ENCODE results near the gene CAPRIN1. TPM values are rescaled to one million over a fixed set of nuclear protein-coding genes. Genes with fewer than 3 reads are reported as not detected.

CAPRIN1 gene
- total and polyA plus RNA-seq, 10 of the 15 experiments (the other 5 are each of a cell fraction or from before 2014, with no cell fraction given), result 50.4 to 228 (median 191) TPM

- SMC1A ChIA-PET (ENCODE audit: uncharacterized antibody, unreplicated experiment), result interaction anchor here (0.6 to 1.3 kb wide), 5 partner anchors 10 to 45 kb away, joined by 3 read pairs; no protein-coding TSS in a partner anchor
- intact Hi-C loops (cut with micrococcal nuclease; ENCODE audit: unreplicated experiment) (no loop called here), in situ Hi-C loops (cut with MboI) (no loop called here)
- Histone ChIP-seq H3K4me3 (no peak overlapping the region), H3K9ac (ENCODE audit: control insufficient read depth, insufficient read depth, low read length) (no peak overlapping the region), H3K79me2 (ENCODE audit: control insufficient read depth, insufficient read depth, low read length) (no peaks in the 10 kb centered on the region), H3K9me3 (replicated peaks; ENCODE audit: control insufficient read depth, insufficient read depth, low read length) (no peaks in the 10 kb centered on the region), H3K4me1 (ENCODE audit: control insufficient read depth, insufficient read depth, low read length) (peaks cover 9% of the 10 kb centered on the region), H3K36me3 (ENCODE audit: control insufficient read depth in 2 of 2, insufficient read depth in 2 of 2, low read length in 1 of 2) (peaks cover 44 to 59% of the 10 kb centered on the region in 2 experiments), H2AFZ (ENCODE audit: control insufficient read depth, low read depth, low read length) (no peak overlapping the region), H4K20me1 (ENCODE audit: control insufficient read depth, insufficient read depth) (no peaks in the 10 kb centered on the region), H3K27ac (ENCODE audit: control insufficient read depth, insufficient read depth) (peak overlapping the region; percentile 1; the same call in 1 of the 2 replicates), H3K27me3 (replicated peaks in 1 of 2; ENCODE audit: control insufficient read depth in 2 of 2, insufficient read depth in 2 of 2, low read length in 1 of 2) (no peaks in the 10 kb centered on the region), H3K4me2 (ENCODE audit: control insufficient read depth, insufficient read depth) (no peak overlapping the region)
- no peak for TF ChIP-seq RFX5 (IDR thresholded peaks at IDR 0.05; ENCODE audit: low read depth, low read length)
- TF ChIP-seq NFYB (IDR thresholded peaks at IDR 0.05; ENCODE audit: insufficient read depth, low read depth, low read length), result 0 out of 2 replicates have a peak, but pooled peaks have one; percentile 23
- peak in 1 of 2 experiments; percentile 62; a peak in 1 of 4 replicates for TF ChIP-seq SRF (IDR thresholded peaks at IDR 0.05; ENCODE audit: low read depth in 2 of 2, low read length in 2 of 2)
- no peak for TF ChIP-seq ZNF384 (IDR thresholded peaks at IDR 0.05; ENCODE audit: borderline replicate concordance, low read depth, low read length)
- RAD21 ChIA-PET (ENCODE audit: unreplicated experiment), result interaction anchor here (1.4 to 2.2 kb wide), 2 partner anchors 10 to 147 kb away, joined by 3 to 14 read pairs; no protein-coding TSS in a partner anchor
- FAIRE-seq, result no peak
- WGBS (ENCODE audit: insufficient coverage, insufficient replicate concordance, low lambda C conversion rate, missing lambda C conversion rate), result 2% methylated on average over 5 of the region's 5 CpGs
- BruUV-seq (replicated peaks), result no TSS peak
- CTCF ChIA-PET, result interaction anchor here (1.0 to 1.1 kb wide), 3 partner anchors 19 to 148 kb away, joined by 3 read pairs; no protein-coding TSS in a partner anchor
- peak; percentile 26 for DNase-seq (ENCODE audit: low read depth, low spot score)
- POLR2A ChIA-PET, result interaction anchor here (3.0 kb wide), 1 partner anchor 11 kb away, joined by 16 read pairs; no protein-coding TSS in a partner anchor
- ATAC-seq, result peak; percentile 84
Observed at GRCh38 chr11:34134765-34135164, 83.2 kb downstream of the CAPRIN1 start.

GRCh38 chr11:34135439-34135838 is 83.9 kb downstream of the CAPRIN1 start:
- Histone ChIP-seq H3K27ac (ENCODE audit: control insufficient read depth, insufficient read depth) (0 out of 2 replicates have a peak overlapping the region, but pooled peaks have one; percentile 1), H3K4me3 (no peak overlapping the region), H3K9ac (ENCODE audit: control insufficient read depth, insufficient read depth, low read length) (no peak overlapping the region), H3K9me3 (replicated peaks; ENCODE audit: control insufficient read depth, insufficient read depth, low read length) (no peaks in the 10 kb centered on the region), H3K36me3 (ENCODE audit: control insufficient read depth in 2 of 2, insufficient read depth in 2 of 2, low read length in 1 of 2) (peaks cover 49 to 60% of the 10 kb centered on the region in 2 experiments), H3K4me1 (ENCODE audit: control insufficient read depth, insufficient read depth, low read length) (peaks cover 9% of the 10 kb centered on the region), H3K27me3 (replicated peaks in 1 of 2; ENCODE audit: control insufficient read depth in 2 of 2, insufficient read depth in 2 of 2, low read length in 1 of 2) (no peaks in the 10 kb centered on the region), H4K20me1 (ENCODE audit: control insufficient read depth, insufficient read depth) (no peaks in the 10 kb centered on the region), H2AFZ (ENCODE audit: control insufficient read depth, low read depth, low read length) (no peak overlapping the region), H3K79me2 (ENCODE audit: control insufficient read depth, insufficient read depth, low read length) (no peaks in the 10 kb centered on the region), H3K4me2 (ENCODE audit: control insufficient read depth, insufficient read depth) (no peak overlapping the region)
- SMC1A ChIA-PET (ENCODE audit: uncharacterized antibody, unreplicated experiment), result interaction anchor here (0.6 to 1.3 kb wide), 8 partner anchors 9 to 1010 kb away, joined by 3 to 7 read pairs (median 3); no protein-coding TSS in a partner anchor
- ATAC-seq (peak; percentile 71), DNase-seq (ENCODE audit: low read depth, low spot score) (no peak), FAIRE-seq (no peak)
- POLR2A ChIA-PET, result interaction anchor here (0.6 to 3.0 kb wide), 2 partner anchors 10 to 65 kb away, joined by 3 to 16 read pairs; no protein-coding TSS in a partner anchor
- in situ Hi-C loops (cut with MboI), result no loop called here
- RAD21 ChIA-PET (ENCODE audit: unreplicated experiment), result interaction anchor here (1.1 to 2.2 kb wide), 3 partner anchors 10 to 148 kb away, joined by 3 to 14 read pairs (median 5); no protein-coding TSS in a partner anchor
- intact Hi-C loops (cut with micrococcal nuclease; ENCODE audit: unreplicated experiment), result no loop called here
- BruUV-seq (replicated peaks), result no TSS peak
- WGBS (ENCODE audit: insufficient coverage, insufficient replicate concordance, low lambda C conversion rate, missing lambda C conversion rate), result 57% methylated on average over 3 of the region's 3 CpGs
- CTCF ChIA-PET, result interaction anchor here (0.7 to 1.1 kb wide), 4 partner anchors 19 to 148 kb away, joined by 3 read pairs; no protein-coding TSS in a partner anchor
- TF ChIP-seq PKNOX1 (IDR thresholded peaks at IDR 0.05) (no peak), PRDM15 (CRISPR knock-in tag; IDR thresholded peaks at IDR 0.05) (no peak), MTA3 (IDR thresholded peaks at IDR 0.05; ENCODE audit: borderline replicate concordance, low read length) (no peak), NFIC (IDR thresholded peaks at IDR 0.05; ENCODE audit: low read depth, low read length) (peak; percentile 58; the same call in 1 of the 2 replicates), GABPA (IDR thresholded peaks at IDR 0.05; ENCODE audit: low read depth) (0 out of 2 replicates have a peak, but pooled peaks have one; percentile 24), TCF7 (IDR thresholded peaks at IDR 0.05; ENCODE audit: borderline replicate concordance) (peak; percentile 93), IRF4 (IDR thresholded peaks at IDR 0.05; ENCODE audit: low read depth, low read length) (peak; percentile 16; the same call in 1 of the 2 replicates), BCL11A (IDR thresholded peaks at IDR 0.05; ENCODE audit: low read depth, low read length) (0 out of 2 replicates have a peak, but pooled peaks have one; percentile 13)

Measured in GM12878 (cell line).